Breast epithelium (tissue), 4 donors: ENCODE measurements around the gene PPFIA4. TPM values are rescaled to one million over a fixed set of nuclear protein-coding genes. Genes with fewer than 3 reads are reported as not detected.

Source experiments
- DNase-seq, 2 donors: peaks; one replicate each; pipeline ENCODE4 v3.0.0-alpha.2; 2019; ENCODE audit warnings: low spot score in 2 of 2
- H3K27ac ChIP-seq, 2 donors: fragments of 200-600 bp; sonication (generic) in 1 of 2; one replicate each; pipeline ENCODE4 v1.5.1; 2016 to 2019; ENCODE audit warnings: mild to moderate bottlenecking in 1 of 2
- H3K27me3 ChIP-seq, 2 donors: fragments of 200-600 bp; sonication (generic) in 1 of 2; one replicate each; pipeline versions ENCODE4 v1.5.1 to v1.6.0; 2017 to 2019; ENCODE audit warnings: control low read depth in 1 of 2, mild to moderate bottlenecking in 1 of 2
- H3K36me3 ChIP-seq: fragments of 200-600 bp; one replicate; pipeline ENCODE4 v1.5.1; 2019
- H3K4me1 ChIP-seq, 2 donors: fragments of 200-600 bp; sonication (generic); one replicate each; pipeline ENCODE4 v1.5.1; 2016 to 2019; ENCODE audit warnings: control low read depth in 1 of 2
- H3K4me3 ChIP-seq, 3 donors: fragments of 200-600 bp; sonication (generic); 1 replicate in 2 of 3; 2 replicates in 1 of 3; pipeline ENCODE4 v1.5.1; 2016 to 2019; ENCODE audit warnings: mild to moderate bottlenecking in 3 of 3, moderate library complexity in 2 of 3
- H3K9me3 ChIP-seq, 2 donors: fragments of 200-600 bp; sonication (generic) in 1 of 2; one replicate each; pipeline ENCODE4 v1.5.1; 2016 to 2019; ENCODE audit warnings: control low read depth in 1 of 2
- POLR2A ChIP-seq: fragments of 450-650 bp; IDR thresholded peaks from one replicate; pipeline ENCODE4 v1.6.1; 2016; ENCODE audit warnings: antibody characterized with exemption, mild to moderate bottlenecking, moderate library complexity
- POLR2AphosphoS5 ChIP-seq, 3 donors: sonication (generic); formaldehyde crosslinking; IDR thresholded peaks; one replicate each; pipeline ENCODE4 v1.6.1; 2017; ENCODE audit warnings: antibody characterized with exemption in 3 of 3
- intact Hi-C: fragments of 100-400 bp; cut with DNase I; formaldehyde crosslinking; loops from one replicate; pipeline ENCODE4 v1.15.1; 2023; ENCODE audit warnings: low total_unique reads
- total RNA-seq, 3 donors: library from RNA; depleted of rRNA; stranded (reverse); fragments of >200 nt; gene quantifications; one replicate each; pipeline ENCODE4 v1.1.0, GENCODE V29; 2016
- TF ChIP-seq, protein P1 (sequence below), 3 donors: fragments of 450-650 bp; IDR thresholded peaks; one replicate each; pipeline ENCODE4 v1.5.1; 2016 to 2017; ENCODE audit warnings: antibody characterized with exemption in 3 of 3, mild to moderate bottlenecking in 3 of 3, moderate library complexity in 3 of 3

The PPFIA4 gene
- total RNA-seq, 3 donors from 2014 or later: 0.80 to 5.6 (median 2.9) TPM

DNA sequence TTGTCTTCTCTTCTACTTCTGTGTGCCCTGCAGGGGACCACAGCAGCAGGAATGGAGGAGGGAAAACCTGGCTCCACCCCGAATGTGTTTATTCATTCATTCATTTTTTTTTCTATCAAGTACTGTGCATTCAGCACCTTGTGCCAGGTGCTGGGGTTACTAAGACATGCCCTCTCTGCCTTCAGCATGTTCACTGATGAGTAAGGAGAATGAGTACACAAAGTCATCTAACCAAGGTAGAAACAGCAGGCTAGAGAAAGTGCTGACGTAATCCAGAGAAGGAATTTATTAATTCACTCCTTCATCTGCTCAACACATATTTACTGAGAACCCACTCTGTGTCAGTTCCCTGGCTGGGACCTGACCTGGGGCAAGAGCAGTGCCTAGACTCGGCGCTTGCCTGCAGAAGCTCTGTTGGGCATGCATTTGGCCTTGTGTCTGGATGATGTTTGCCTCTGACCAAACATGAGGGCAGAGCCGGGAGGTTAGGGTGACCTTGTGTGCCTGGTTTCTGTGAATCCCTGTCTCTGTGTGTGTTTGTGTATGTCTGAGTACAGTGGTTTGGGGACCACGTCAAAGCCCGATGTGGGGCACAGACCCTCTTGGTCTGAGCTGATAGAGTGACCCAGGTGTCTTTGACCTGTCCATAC lies 62.8 kb downstream of the PPFIA4 start:
- TF ChIP-seq POLR2AphosphoS5 (IDR thresholded peaks at IDR 0.05) (no peak), POLR2A (no peak)
- TF ChIP-seq, protein P1, sequence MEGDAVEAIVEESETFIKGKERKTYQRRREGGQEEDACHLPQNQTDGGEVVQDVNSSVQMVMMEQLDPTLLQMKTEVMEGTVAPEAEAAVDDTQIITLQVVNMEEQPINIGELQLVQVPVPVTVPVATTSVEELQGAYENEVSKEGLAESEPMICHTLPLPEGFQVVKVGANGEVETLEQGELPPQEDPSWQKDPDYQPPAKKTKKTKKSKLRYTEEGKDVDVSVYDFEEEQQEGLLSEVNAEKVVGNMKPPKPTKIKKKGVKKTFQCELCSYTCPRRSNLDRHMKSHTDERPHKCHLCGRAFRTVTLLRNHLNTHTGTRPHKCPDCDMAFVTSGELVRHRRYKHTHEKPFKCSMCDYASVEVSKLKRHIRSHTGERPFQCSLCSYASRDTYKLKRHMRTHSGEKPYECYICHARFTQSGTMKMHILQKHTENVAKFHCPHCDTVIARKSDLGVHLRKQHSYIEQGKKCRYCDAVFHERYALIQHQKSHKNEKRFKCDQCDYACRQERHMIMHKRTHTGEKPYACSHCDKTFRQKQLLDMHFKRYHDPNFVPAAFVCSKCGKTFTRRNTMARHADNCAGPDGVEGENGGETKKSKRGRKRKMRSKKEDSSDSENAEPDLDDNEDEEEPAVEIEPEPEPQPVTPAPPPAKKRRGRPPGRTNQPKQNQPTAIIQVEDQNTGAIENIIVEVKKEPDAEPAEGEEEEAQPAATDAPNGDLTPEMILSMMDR (IDR thresholded peaks at IDR 0.05): no peak
- Histone ChIP-seq H3K4me3 (no peak overlapping the region), H3K27ac (no peak overlapping the region), H3K27me3 (no peaks in the 10 kb centered on the region), H3K36me3 (no peaks in the 10 kb centered on the region), H3K9me3 (no peaks in the 10 kb centered on the region), H3K4me1 (no peaks in the 10 kb centered on the region)
- peak in 1 of 2 donors; percentile 16 for DNase-seq
- intact Hi-C loops: no loop called here

DNA sequence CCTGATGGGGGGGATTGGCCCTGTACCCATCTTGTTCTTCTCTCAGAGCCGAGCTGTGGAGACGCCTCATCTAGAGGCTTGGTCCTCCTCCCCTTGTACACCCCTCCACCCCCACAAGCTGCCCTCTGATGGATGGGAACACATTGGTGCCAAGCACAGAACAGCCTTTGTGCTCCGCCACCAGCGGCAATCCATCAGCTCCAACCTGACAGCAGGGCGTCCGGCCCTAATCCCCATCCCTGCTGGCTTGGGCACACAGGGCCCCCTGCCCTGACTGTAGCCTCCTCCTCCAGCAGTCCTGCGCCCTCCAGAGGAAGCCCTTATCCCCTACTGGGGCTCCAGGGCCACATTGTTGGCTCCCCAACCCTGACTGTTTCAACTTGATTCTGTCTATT lies 63.4 kb downstream of the PPFIA4 start:
- Histone ChIP-seq H3K4me3 (no peak overlapping the region), H3K27ac (no peak overlapping the region), H3K36me3 (no peaks in the 10 kb centered on the region), H3K27me3 (no peaks in the 10 kb centered on the region), H3K9me3 (peaks cover 0 to 3% of the 10 kb centered on the region in 2 donors), H3K4me1 (no peaks in the 10 kb centered on the region)
- TF ChIP-seq, protein P1 (IDR thresholded peaks at IDR 0.05): no peak
- TF ChIP-seq POLR2AphosphoS5 (IDR thresholded peaks at IDR 0.05) (no peak), POLR2A (no peak)
- DNase-seq: no peak
- intact Hi-C loops: no loop called here

DNA sequence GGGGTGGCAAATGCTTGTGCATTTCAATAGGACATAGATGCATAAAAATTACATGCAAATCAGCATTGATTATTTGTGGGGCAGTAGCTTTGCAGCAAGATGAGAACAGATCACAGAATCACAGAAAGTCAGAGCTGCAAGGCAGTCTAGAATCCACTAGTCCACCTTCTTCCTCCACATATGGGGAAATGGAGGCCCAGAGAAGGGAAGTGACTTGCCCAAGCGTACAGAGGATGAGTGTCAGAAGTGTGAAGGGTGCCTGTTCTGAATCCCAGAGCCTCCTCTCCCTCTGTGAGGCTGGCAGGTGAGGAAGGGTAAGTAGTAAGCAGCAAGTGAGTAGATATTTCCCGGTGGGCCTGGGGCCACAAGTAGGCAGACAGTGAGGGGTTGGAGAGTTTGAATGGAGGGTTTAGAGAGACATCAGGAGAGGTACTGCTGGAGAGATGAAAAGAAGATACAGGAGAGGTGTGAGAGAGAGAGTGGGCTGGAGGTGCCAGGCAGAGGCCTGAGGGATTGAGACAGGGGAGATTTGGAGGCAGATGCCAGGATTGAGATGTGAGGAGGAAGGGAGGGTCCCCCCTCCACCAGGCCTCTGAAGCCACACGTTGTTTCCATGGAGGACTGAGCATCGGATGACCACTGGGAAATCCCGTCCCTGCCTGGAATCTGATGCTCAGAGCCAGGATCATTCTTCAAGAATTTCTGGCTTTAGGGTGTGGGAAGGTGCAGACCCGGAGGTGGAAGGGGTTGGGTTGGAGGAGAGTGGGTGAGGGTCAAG lies 64.3 kb downstream of the PPFIA4 start:
- Histone ChIP-seq H3K36me3 (no peaks in the 10 kb centered on the region), H3K4me1 (no peaks in the 10 kb centered on the region), H3K9me3 (peaks cover 0 to 11% of the 10 kb centered on the region in 2 donors), H3K27me3 (no peaks in the 10 kb centered on the region), H3K27ac (no peak overlapping the region), H3K4me3 (no peak overlapping the region)
- TF ChIP-seq POLR2A (no peak), POLR2AphosphoS5 (IDR thresholded peaks at IDR 0.05) (no peak)
- TF ChIP-seq, protein P1 (IDR thresholded peaks at IDR 0.05): no peak
- intact Hi-C loops: no loop called here
- DNase-seq: no peak

DNA sequence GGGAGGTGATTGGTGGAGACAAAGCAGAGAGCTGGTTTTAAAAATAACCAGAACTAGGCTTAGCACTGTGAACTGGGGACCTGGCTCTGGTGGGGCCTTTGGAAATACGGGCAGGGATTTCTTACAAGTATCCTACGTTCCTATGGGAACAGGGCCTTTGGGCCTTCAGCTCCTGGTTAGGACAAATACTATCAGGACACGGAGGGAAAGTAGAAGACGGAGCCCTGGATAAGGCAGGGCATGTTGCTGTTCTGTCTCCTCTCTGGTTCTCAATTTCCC lies 64.8 kb downstream of the PPFIA4 start:
- no peak for DNase-seq
- Histone ChIP-seq H3K4me1 (no peaks in the 10 kb centered on the region), H3K27me3 (no peaks in the 10 kb centered on the region), H3K9me3 (peaks cover 0 to 16% of the 10 kb centered on the region in 2 donors), H3K4me3 (no peak overlapping the region), H3K36me3 (no peaks in the 10 kb centered on the region), H3K27ac (no peak overlapping the region)
- intact Hi-C loops: no loop called here
- TF ChIP-seq POLR2AphosphoS5 (IDR thresholded peaks at IDR 0.05) (no peak), POLR2A (no peak)
- TF ChIP-seq, protein P1 (IDR thresholded peaks at IDR 0.05): no peak

DNA sequence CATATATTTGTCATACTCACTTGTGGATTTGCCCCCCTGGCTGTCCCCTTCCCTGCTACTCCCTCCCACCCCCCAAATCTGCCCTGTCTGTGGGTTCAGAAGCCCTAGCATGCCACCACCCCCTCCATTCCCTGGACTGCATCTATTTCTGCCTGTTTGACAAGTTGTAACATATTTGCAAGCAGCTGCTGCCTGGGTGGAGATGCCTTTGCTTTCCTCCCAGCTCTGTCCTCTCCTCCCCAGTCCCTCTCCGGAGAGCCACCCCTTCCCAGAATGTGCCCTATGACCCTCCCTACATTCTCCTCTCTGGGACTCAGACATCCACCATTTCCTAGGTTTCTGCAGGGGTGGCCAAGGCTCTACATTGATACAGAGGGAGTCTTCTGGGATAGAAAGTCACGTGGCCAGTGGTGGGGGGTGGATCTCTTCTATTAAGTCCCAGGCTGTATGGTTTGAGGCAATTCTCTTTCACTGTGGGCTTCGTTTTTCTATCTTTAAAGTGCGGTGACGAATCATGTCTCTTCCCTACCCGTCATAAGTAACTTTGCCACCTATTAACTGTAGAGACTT lies 65.6 kb downstream of the PPFIA4 start:
- Histone ChIP-seq H3K9me3 (peaks cover 0 to 19% of the 10 kb centered on the region in 2 donors), H3K4me1 (no peaks in the 10 kb centered on the region), H3K27me3 (no peaks in the 10 kb centered on the region), H3K27ac (no peak overlapping the region), H3K4me3 (no peak overlapping the region), H3K36me3 (no peaks in the 10 kb centered on the region)
- DNase-seq: peak in 1 of 2 donors; percentile 14
- TF ChIP-seq POLR2AphosphoS5 (IDR thresholded peaks at IDR 0.05): no peak
- intact Hi-C loops: no loop called here
